Skeletal muscle tissue (tissue), 4 donors: ENCODE measurements around the gene MANEAL. TPM values are rescaled to one million over a fixed set of nuclear protein-coding genes. Genes with fewer than 3 reads are reported as not detected.

Source experiments
- H3K27ac ChIP-seq: one replicate; pipeline ENCODE4 v1.7.0; 2013; ENCODE audit warnings: mild to moderate bottlenecking, low read depth, low read length, inconsistent platforms
- H3K27me3 ChIP-seq, 3 donors: one replicate each; pipeline ENCODE4 v1.7.0; 2013; ENCODE audit warnings: low read length in 3 of 3; ENCODE audit not compliant: control insufficient read depth in 3 of 3, insufficient read depth in 3 of 3
- H3K36me3 ChIP-seq, 3 donors: one replicate each; pipeline ENCODE4 v1.7.0; 2013; ENCODE audit warnings: low read length in 3 of 3; ENCODE audit not compliant: control insufficient read depth in 3 of 3, insufficient read depth in 3 of 3
- H3K4me1 ChIP-seq, 3 donors: one replicate each; pipeline ENCODE4 v1.7.0; 2013; ENCODE audit warnings: low read length in 3 of 3, mild to moderate bottlenecking in 3 of 3; ENCODE audit not compliant: control insufficient read depth in 3 of 3, insufficient read depth in 3 of 3
- H3K4me3 ChIP-seq, 3 donors: one replicate each; pipeline ENCODE4 v1.7.0; 2013; ENCODE audit warnings: low read length in 3 of 3
- H3K9ac ChIP-seq, 3 donors: one replicate each; pipeline ENCODE4 v1.7.0; 2013; ENCODE audit warnings: low read length in 3 of 3, mild to moderate bottlenecking in 3 of 3, moderate library complexity in 2 of 3, low read depth in 1 of 3
- H3K9me3 ChIP-seq, 3 donors: one replicate each; pipeline ENCODE4 v1.7.0; 2013; ENCODE audit warnings: low read length in 3 of 3; ENCODE audit not compliant: control insufficient read depth in 3 of 3
- total RNA-seq: library from RNA; depleted of rRNA; stranded (reverse); fragments of >200 nt; gene quantifications from one replicate; pipeline ENCODE4 v1.2.3, GENCODE V29; 2014
- donor health status: Osteomylitis.

MANEAL gene
- total RNA-seq, 1 donor from 2014 or later: 2.1 TPM

- Histone ChIP-seq H3K27me3 (no peaks in the 10 kb centered on the region), H3K9me3 (no peaks in the 10 kb centered on the region), H3K27ac (no peak overlapping the region), H3K9ac (no peak overlapping the region), H3K36me3 (peaks cover 22 to 39% (median 37%) of the 10 kb centered on the region in 3 donors), H3K4me3 (no peak overlapping the region), H3K4me1 (no peaks in the 10 kb centered on the region)
Observed at GRCh38 chr1:37822906-37823815, 29.5 kb downstream of the MANEAL start.

GRCh38 chr1:37824001-37824400, 30.4 kb downstream of the MANEAL start:
- Histone ChIP-seq H3K9ac (no peak overlapping the region), H3K4me3 (no peak overlapping the region), H3K36me3 (peaks cover 24 to 43% (median 39%) of the 10 kb centered on the region in 3 donors), H3K27ac (no peak overlapping the region), H3K4me1 (no peaks in the 10 kb centered on the region), H3K27me3 (no peaks in the 10 kb centered on the region), H3K9me3 (no peaks in the 10 kb centered on the region)

GRCh38 chr1:37825506-37825905, 31.9 kb downstream of the MANEAL start:
- no peak overlapping the region for H3K4me3 ChIP-seq
- no peaks in the 10 kb centered on the region for H3K4me1 ChIP-seq
- no peak overlapping the region for H3K27ac ChIP-seq
- no peaks in the 10 kb centered on the region for H3K27me3 ChIP-seq
- H3K9me3 ChIP-seq: no peaks in the 10 kb centered on the region
- H3K9ac ChIP-seq: no peak overlapping the region
- peaks cover 20 to 45% (median 39%) of the 10 kb centered on the region in 3 donors for H3K36me3 ChIP-seq

- Histone ChIP-seq H3K36me3 (peaks cover 12 to 37% (median 34%) of the 10 kb centered on the region in 3 donors), H3K4me1 (no peaks in the 10 kb centered on the region), H3K4me3 (no peak overlapping the region), H3K9ac (no peak overlapping the region), H3K9me3 (no peaks in the 10 kb centered on the region), H3K27ac (no peak overlapping the region), H3K27me3 (no peaks in the 10 kb centered on the region)
Observed at GRCh38 chr1:37828410-37829074, 34.9 kb downstream of the MANEAL start.

GRCh38 chr1:37831109-37831508, 37.5 kb downstream of the MANEAL start:
- no peaks in the 10 kb centered on the region for H3K27me3 ChIP-seq
- no peaks in the 10 kb centered on the region for H3K9me3 ChIP-seq
- no peaks in the 10 kb centered on the region for H3K4me1 ChIP-seq
- H3K36me3 ChIP-seq: peaks cover 27 to 56% (median 43%) of the 10 kb centered on the region in 3 donors
- no peak overlapping the region for H3K9ac ChIP-seq
- no peak overlapping the region for H3K4me3 ChIP-seq
- H3K27ac ChIP-seq: no peak overlapping the region

- Histone ChIP-seq H3K27me3 (no peaks in the 10 kb centered on the region), H3K9me3 (no peaks in the 10 kb centered on the region), H3K4me3 (no peak overlapping the region), H3K9ac (no peak overlapping the region), H3K27ac (no peak overlapping the region), H3K4me1 (no peaks in the 10 kb centered on the region), H3K36me3 (peaks cover 28 to 58% (median 47%) of the 10 kb centered on the region in 3 donors)
Observed at GRCh38 chr1:37831809-37832208, 38.2 kb downstream of the MANEAL start.

GRCh38 chr1:37836788-37837187, 43.1 kb downstream of the MANEAL start:
- H3K27ac ChIP-seq: no peak overlapping the region
- no peaks in the 10 kb centered on the region for H3K9me3 ChIP-seq
- H3K36me3 ChIP-seq: peaks cover 42 to 62% (median 49%) of the 10 kb centered on the region in 3 donors
- no peak overlapping the region for H3K9ac ChIP-seq
- H3K4me3 ChIP-seq: no peak overlapping the region
- H3K4me1 ChIP-seq: no peaks in the 10 kb centered on the region
- H3K27me3 ChIP-seq: no peaks in the 10 kb centered on the region

- no peak overlapping the region for H3K4me3 ChIP-seq
- no peak overlapping the region for H3K27ac ChIP-seq
- H3K36me3 ChIP-seq: peaks cover 30 to 42% (median 30%) of the 10 kb centered on the region in 3 donors
- H3K9me3 ChIP-seq: no peaks in the 10 kb centered on the region
- no peaks in the 10 kb centered on the region for H3K27me3 ChIP-seq
- H3K9ac ChIP-seq: peak overlapping the region in 1 of 3 donors; percentile 17
- no peaks in the 10 kb centered on the region for H3K4me1 ChIP-seq
Observed at GRCh38 chr1:37839676-37840075, 46.0 kb downstream of the MANEAL start.

GRCh38 chr1:37840711-37841110, 47.1 kb downstream of the MANEAL start:
- no peak overlapping the region for H3K9ac ChIP-seq
- no peaks in the 10 kb centered on the region for H3K4me1 ChIP-seq
- no peak overlapping the region for H3K27ac ChIP-seq
- H3K9me3 ChIP-seq: no peaks in the 10 kb centered on the region
- no peaks in the 10 kb centered on the region for H3K27me3 ChIP-seq
- H3K4me3 ChIP-seq: no peak overlapping the region
- peaks cover 22 to 33% (median 26%) of the 10 kb centered on the region in 3 donors for H3K36me3 ChIP-seq

GRCh38 chr1:37841652-37842051, 48.0 kb downstream of the MANEAL start:
- peaks cover 20 to 26% (median 22%) of the 10 kb centered on the region in 3 donors for H3K36me3 ChIP-seq
- H3K9ac ChIP-seq: no peak overlapping the region

More at GRCh38 chr1:37841652-37842051, 48.0 kb downstream of the MANEAL start:
- H3K4me1 ChIP-seq: no peaks in the 10 kb centered on the region
- H3K4me3 ChIP-seq: no peak overlapping the region
- H3K27ac ChIP-seq: no peak overlapping the region
- no peaks in the 10 kb centered on the region for H3K9me3 ChIP-seq
- no peaks in the 10 kb centered on the region for H3K27me3 ChIP-seq
